ENCODE results near the gene TCTA. TPM values are rescaled to one million over a fixed set of nuclear protein-coding genes. Genes with fewer than 3 reads are reported as not detected.

TCTA gene
- 14.7 and 15.5 TPM in 2 replicates for total RNA-seq

GRCh38 chr3:49411968-49412631, at the start of gene TCTA, which contains the start of gene RHOA:
Gene TCTA (plus strand): TSS chr3:49412423. CDS start chr3:49412427, 4 bp downstream.
Gene RHOA (minus strand): TSS chr3:49411976. CDS start chr3:49375589, 36,387 bp downstream.

GRCh38 chr3:49422379-49423248, 10.4 kb downstream of the TCTA start, which contains the start of gene AMT:
Gene AMT (minus strand): TSS chr3:49422473. CDS start chr3:49422450, 23 bp downstream.

Other genes starting within 250 kb of the TCTA start
- 32.3 and 37.7 TPM in 2 replicates for gene CCDC71, start 246.1 kb upstream of the TCTA start, total RNA-seq
- gene KLHDC8B, start 240.8 kb upstream of the TCTA start, total RNA-seq: 13.4 and 14.1 TPM in 2 replicates
- gene C3orf62, start 135.2 kb upstream of the TCTA start, total RNA-seq: 0.34 and 0.74 TPM in 2 replicates
- gene USP4, start 72.4 kb upstream of the TCTA start, total RNA-seq: 7.6 and 7.7 TPM in 2 replicates
- gene GPX1, start 54.1 kb upstream of the TCTA start, total RNA-seq: 639 and 677 TPM in 2 replicates
- gene RHOA, start 447 bp upstream of the TCTA start, total RNA-seq: 530 and 559 TPM in 2 replicates
- 2.5 and 2.7 TPM in 2 replicates for gene AMT, start 10.1 kb downstream of the TCTA start, total RNA-seq
- 2.8 and 5.0 TPM in 2 replicates for gene NICN1, start 16.9 kb downstream of the TCTA start, total RNA-seq
- gene DAG1, start 57.8 kb downstream of the TCTA start, total RNA-seq: 59.6 and 64.9 TPM in 2 replicates
- 0.15 and 0.17 TPM in 2 replicates for gene BSN, start 142.1 kb downstream of the TCTA start, total RNA-seq

All from bronchus fibroblast of lung (primary cell).